ENCODE data around the gene B3GALT5. TPM values are rescaled to one million over a fixed set of nuclear protein-coding genes. Genes with fewer than 3 reads are reported as not detected.
"Not testable (repeated sequence)": the region's sequence is repeated elsewhere in the genome, so short reads cannot be mapped to it uniquely, and the experiment has no call there.

Gene B3GALT5
- total and polyA plus RNA-seq, 8 donors = 0.12 to 8.3 (median 2.7) TPM; not detected in 1

GRCh38 chr21:39581414-39581813 is 31.3 kb upstream of the B3GALT5 start:
- H3K36me3 ChIP-seq = no peaks in the 10 kb centered on the region
- DNase-seq = no peak
- H3K27me3 ChIP-seq = no peaks in the 10 kb centered on the region
- H3K4me3 ChIP-seq = no peak overlapping the region
- WGBS, 5 donors = 84 to 99% (median 97%) methylated on average over 3 of the region's 3 CpGs
- H3K4me1 ChIP-seq = peaks cover 0 to 12% (median 0%) of the 10 kb centered on the region in 4 donors
- intact Hi-C loops (cut with DNase I; ENCODE audit: low total_unique reads) = no loop called here
- TF ChIP-seq POLR2A (IDR thresholded peaks at IDR 0.05) (no peak), CTCF (IDR thresholded peaks at IDR 0.05) (no peak), EP300 (IDR thresholded peaks at IDR 0.05) (no peak), POLR2AphosphoS5 (IDR thresholded peaks at IDR 0.05) (no peak)
- no peak overlapping the region for H3K27ac ChIP-seq
- no peaks in the 10 kb centered on the region for H3K9me3 ChIP-seq

- intact Hi-C loops (cut with DNase I; ENCODE audit: low total_unique reads) = no loop called here
- WGBS, 5 donors = 93 to 98% (median 95%) methylated on average over 4 of the region's 4 CpGs
Observed at GRCh38 chr21:39582749-39583148, 30.0 kb upstream of the B3GALT5 start.

GRCh38 chr21:39583586-39583985 is 29.2 kb upstream of the B3GALT5 start:
- H3K27me3 ChIP-seq; intact Hi-C loops (cut with DNase I; ENCODE audit: low total_unique reads); H3K27ac ChIP-seq; H3K4me3 ChIP-seq; DNase-seq; H3K36me3 ChIP-seq: not testable (repeated sequence)
- 87 to 98% (median 93%) methylated on average over 2 of the region's 2 CpGs for whole genome bisulfite sequencing, 5 donors
- H3K4me1 ChIP-seq = peaks cover 0 to 12% (median 0%) of the 10 kb centered on the region in 4 donors
- peaks cover 0 to 14% (median 5%) of the 10 kb centered on the region in 4 donors for H3K9me3 ChIP-seq

More at GRCh38 chr21:39582749-39583148, 30.0 kb upstream of the B3GALT5 start:
- Histone ChIP-seq H3K27me3 (no peaks in the 10 kb centered on the region), H3K9me3 (peaks cover 0 to 5% (median under 1%) of the 10 kb centered on the region in 4 donors), H3K4me3 (no peak overlapping the region), H3K36me3 (no peaks in the 10 kb centered on the region), H3K4me1 (peaks cover 0 to 12% (median 0%) of the 10 kb centered on the region in 4 donors), H3K27ac (no peak overlapping the region)
- no peak for DNase-seq
- no peak for TF ChIP-seq CTCF (IDR thresholded peaks at IDR 0.05)
- TF ChIP-seq POLR2AphosphoS5 (IDR thresholded peaks at IDR 0.05) = no peak
- no peak for TF ChIP-seq EP300 (IDR thresholded peaks at IDR 0.05)
- TF ChIP-seq POLR2A (IDR thresholded peaks at IDR 0.05) = no peak

- H3K4me3 ChIP-seq = no peak overlapping the region
- H3K9me3 ChIP-seq = peaks cover 0 to 20% (median 9%) of the 10 kb centered on the region in 4 donors
- TF ChIP-seq POLR2A (IDR thresholded peaks at IDR 0.05) = no peak
- no peak for TF ChIP-seq CTCF (IDR thresholded peaks at IDR 0.05)
- TF ChIP-seq EP300 (IDR thresholded peaks at IDR 0.05) = no peak
- TF ChIP-seq POLR2AphosphoS5 (IDR thresholded peaks at IDR 0.05) = no peak
- 31 to 54% (median 37%) methylated on average over 4 of the region's 4 CpGs for WGBS, 5 donors
- intact Hi-C loops (cut with DNase I; ENCODE audit: low total_unique reads) = no loop called here
- DNase-seq = no peak
- no peak overlapping the region for H3K27ac ChIP-seq
- H3K27me3 ChIP-seq = no peaks in the 10 kb centered on the region
- no peaks in the 10 kb centered on the region for H3K4me1 ChIP-seq
- H3K36me3 ChIP-seq = no peaks in the 10 kb centered on the region
Observed at GRCh38 chr21:39587376-39587775, 25.4 kb upstream of the B3GALT5 start.

GRCh38 chr21:39588884-39589283 is 23.9 kb upstream of the B3GALT5 start:
- H3K27me3 ChIP-seq = no peaks in the 10 kb centered on the region
- H3K27ac ChIP-seq = no peak overlapping the region
- peaks cover 0 to 8% (median 2%) of the 10 kb centered on the region in 4 donors for H3K4me1 ChIP-seq
- no peak overlapping the region for H3K4me3 ChIP-seq
- TF ChIP-seq POLR2AphosphoS5 (IDR thresholded peaks at IDR 0.05) (no peak), POLR2A (IDR thresholded peaks at IDR 0.05) (no peak), CTCF (IDR thresholded peaks at IDR 0.05) (no peak), EP300 (IDR thresholded peaks at IDR 0.05) (no peak)
- intact Hi-C loops (cut with DNase I; ENCODE audit: low total_unique reads) = no loop called here
- peaks cover 0 to 20% (median 9%) of the 10 kb centered on the region in 4 donors for H3K9me3 ChIP-seq
- no peak for DNase-seq
- WGBS, 5 donors = 35 to 94% (median 86%) methylated on average over 1 of the region's 1 CpG
- H3K36me3 ChIP-seq = no peaks in the 10 kb centered on the region
